GM23338 (cell line): ENCODE measurements around the gene SVOPL. TPM values are rescaled to one million over a fixed set of nuclear protein-coding genes. Genes with fewer than 3 reads are reported as not detected.
A peak's percentile ranks its signal among the peaks of the same experiment; 100 is the strongest.

ENCODE experiments used
- ATAC-seq: fragments of 200-7000 bp; cut with Tn5 transposase; 3 replicates; pipeline ENCODE4 v1.9.1; 2020
- DNase-seq: peaks from one replicate; pipeline ENCODE4 v3.0.0-alpha.2; 2015; ENCODE audit warnings: low spot score
- H2AFZ ChIP-seq: fragments of 200-600 bp; sonication (generic); 2 replicates; pipeline ENCODE4 v1.8.0; 2016; ENCODE audit warnings: antibody characterized with exemption, mild to moderate bottlenecking, moderate library complexity
- H3F3A ChIP-seq: fragments of 200-600 bp; sonication (generic); replicated peaks from 2 replicates; pipeline ENCODE4 v1.8.0; 2017; ENCODE audit warnings: antibody characterized with exemption, mixed run types, low read depth
- H3K27ac ChIP-seq: fragments of 200-600 bp; sonication (generic); 2 replicates; pipeline ENCODE4 v1.6.1; 2016; ENCODE audit warnings: low read depth
- H3K27me3 ChIP-seq: fragments of 200-600 bp; sonication (generic); 2 replicates; pipeline ENCODE4 v1.8.0; 2016; ENCODE audit warnings: mild to moderate bottlenecking, mixed run types, moderate library complexity; ENCODE audit not compliant: insufficient read depth
- H3K36me3 ChIP-seq: fragments of 200-600 bp; sonication (generic); 2 replicates; pipeline ENCODE4 v1.8.0; 2016; ENCODE audit warnings: mild to moderate bottlenecking; ENCODE audit not compliant: insufficient read depth
- H3K4me1 ChIP-seq: fragments of 200-600 bp; sonication (generic); 2 replicates; pipeline ENCODE4 v1.8.0; 2016; ENCODE audit warnings: mild to moderate bottlenecking, moderate library complexity; ENCODE audit not compliant: insufficient read depth
- H3K4me2 ChIP-seq: fragments of 200-600 bp; sonication (generic); 2 replicates; pipeline ENCODE4 v1.7.1; 2017; ENCODE audit warnings: mixed run types
- H3K4me3 ChIP-seq: fragments of 200-600 bp; sonication (generic); 2 replicates; pipeline ENCODE4 v1.6.1; 2016; ENCODE audit warnings: mixed run types
- H3K79me2 ChIP-seq: fragments of 200-600 bp; sonication (generic); replicated peaks from 2 replicates; pipeline ENCODE4 v1.8.0; 2017; ENCODE audit warnings: mild to moderate bottlenecking; ENCODE audit not compliant: insufficient read depth
- H3K9me2 ChIP-seq: fragments of 200-600 bp; sonication (generic); 2 replicates; pipeline ENCODE4 v1.8.0; 2017; ENCODE audit not compliant: insufficient read depth
- H4K20me1 ChIP-seq: fragments of 200-600 bp; sonication (generic); replicated peaks from 2 replicates; pipeline ENCODE4 v1.8.0; 2017; ENCODE audit warnings: mild to moderate bottlenecking; ENCODE audit not compliant: insufficient read depth
- H3K27ac Mint-ChIP-seq: 2 replicates; pipeline ENCODE4 v1.8.0; 2020; ENCODE audit warnings: inconsistent platforms, mild to moderate bottlenecking, moderate library complexity, mixed read lengths
- H3K27me3 Mint-ChIP-seq: 3 replicates; pipeline ENCODE4 v1.8.0; 2022; ENCODE audit warnings: low read depth, mild to moderate bottlenecking, moderate library complexity, mixed read lengths, inconsistent platforms; ENCODE audit not compliant: insufficient read depth, poor library complexity
- H3K36me3 Mint-ChIP-seq: 3 replicates; pipeline ENCODE4 v1.8.0; 2021; ENCODE audit warnings: low read depth, mild to moderate bottlenecking, inconsistent platforms, moderate library complexity, mixed read lengths
- H3K4me1 Mint-ChIP-seq: 3 replicates; pipeline ENCODE4 v1.8.0; 2020; ENCODE audit warnings: mild to moderate bottlenecking, inconsistent platforms, mixed read lengths
- H3K4me3 Mint-ChIP-seq: 3 replicates; pipeline ENCODE4 v1.8.0; 2021; ENCODE audit warnings: moderate library complexity, mild to moderate bottlenecking, inconsistent platforms, mixed read lengths
- H3K9me3 Mint-ChIP-seq: 3 replicates; pipeline ENCODE4 v1.8.0; 2020; ENCODE audit warnings: moderate library complexity, mild to moderate bottlenecking, inconsistent platforms, mixed read lengths
- EZH2 ChIP-seq: fragments of 200-600 bp; sonication (generic); IDR thresholded peaks from one replicate; pipeline ENCODE4 v1.8.0; 2017; ENCODE audit warnings: antibody characterized with exemption, mild to moderate bottlenecking, low read depth; ENCODE audit not compliant: unreplicated experiment
- EZH2phosphoT487 ChIP-seq: fragments of 200-600 bp; sonication (generic); IDR thresholded peaks from one replicate; pipeline ENCODE4 v1.8.1; 2018; ENCODE audit warnings: antibody characterized with exemption; ENCODE audit not compliant: unreplicated experiment
- JUNB ChIP-seq: IDR thresholded peaks from one replicate; pipeline ENCODE4 v1.6.1; 2016; ENCODE audit warnings: antibody characterized with exemption; ENCODE audit not compliant: unreplicated experiment
- POLR2AphosphoS5 ChIP-seq: IDR thresholded peaks from 2 replicates; pipeline ENCODE4 v1.6.1; 2016; ENCODE audit warnings: antibody characterized with exemption, low read depth
- STAT1 ChIP-seq: IDR thresholded peaks from one replicate; pipeline ENCODE4 v1.6.1; 2016; ENCODE audit warnings: antibody characterized with exemption; ENCODE audit not compliant: unreplicated experiment
- ZNF114 ChIP-seq: fragments of 250-450 bp; sonication (Bioruptor Pico); IDR thresholded peaks from 2 replicates; pipeline ENCODE4 v1.5.0; 2020; ENCODE audit warnings: mild to moderate bottlenecking, moderate library complexity
- ZNF331 ChIP-seq: fragments of 250-450 bp; sonication (Bioruptor Pico); IDR thresholded peaks from 2 replicates; pipeline ENCODE4 v1.5.0; 2020; ENCODE audit warnings: low read depth, mild to moderate bottlenecking, moderate library complexity
- polyA plus RNA-seq: library from polyadenylated mRNA; unstranded; fragments of >200 nt; fragmentation: Nextera tagmentation; extraction: Ambion mirVana; gene quantifications from 2 replicates; pipeline ENCODE4 v1.2.1, GENCODE V29; 2016
- total RNA-seq: library from RNA; depleted of rRNA; stranded (reverse); fragments of >200 nt; shearing (Covaris generic); gene quantifications from 2 replicates; pipeline ENCODE4 v1.2.3, GENCODE V29; 2014
- TF ChIP-seq, protein P1 (sequence below): IDR thresholded peaks from one replicate; pipeline ENCODE4 v1.6.1; 2018; ENCODE audit warnings: antibody characterized with exemption; ENCODE audit not compliant: unreplicated experiment
- TF ChIP-seq, protein P2 (sequence below), 2 experiments: fragments of 200-600 bp in 1 of 2; sonication (generic) in 1 of 2; conservative IDR thresholded peaks; 2 replicates each; pipeline versions ENCODE4 v1.5.1 to v1.6.1; 2016 to 2017; ENCODE audit warnings: antibody characterized with exemption in 2 of 2, low read depth in 2 of 2, mild to moderate bottlenecking in 2 of 2, moderate library complexity in 1 of 2
- TF ChIP-seq, protein P3 (sequence below): IDR thresholded peaks from 2 replicates; pipeline ENCODE4 v1.6.1; 2016; ENCODE audit warnings: antibody characterized with exemption
- TF ChIP-seq, protein P4 (sequence below): fragments of 250-450 bp; sonication (Bioruptor Pico); IDR thresholded peaks from 2 replicates; pipeline ENCODE4 v1.5.0; 2020; ENCODE audit warnings: mild to moderate bottlenecking, moderate library complexity

The SVOPL gene
- total and polyA plus RNA-seq, 2 experiments from 2014 or later: 1.4 to 2.1 TPM

DNA sequence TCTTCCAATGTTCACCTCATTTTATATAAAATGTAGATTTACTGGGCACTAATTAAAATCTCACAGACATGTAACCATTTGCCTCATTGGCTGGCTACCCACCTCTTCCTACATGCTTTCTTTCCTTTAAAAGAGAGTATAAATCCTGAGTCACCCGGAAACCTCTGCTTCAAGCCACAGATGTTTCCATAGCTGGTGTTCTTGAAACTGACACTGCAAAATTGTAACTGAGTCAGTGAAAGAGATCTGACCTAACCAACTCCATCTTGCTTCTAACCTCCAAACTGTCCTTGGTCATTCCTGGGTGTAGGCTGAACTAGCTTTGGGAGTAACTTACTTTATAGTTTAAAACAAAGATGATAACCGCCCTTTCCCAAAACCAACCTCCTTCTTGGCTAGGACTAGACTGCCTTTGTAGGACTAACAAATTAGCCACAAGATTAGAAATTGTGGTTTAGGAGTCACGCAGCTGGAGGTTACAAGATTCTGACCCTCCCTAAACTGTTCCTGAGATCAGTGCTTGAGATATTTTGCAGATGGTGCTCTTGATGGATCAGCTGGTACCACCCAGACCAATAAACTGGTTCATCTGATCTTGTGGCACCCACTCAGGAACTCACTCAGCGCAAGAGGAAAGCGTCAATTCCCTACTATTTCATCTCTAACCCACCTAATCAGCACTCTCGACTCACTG lies 33.5 kb downstream of the SVOPL start:
- H3K27ac ChIP-seq: no peak overlapping the region

More for the DNA sequence above, 33.5 kb downstream of the SVOPL start:
- ATAC-seq (no peak), DNase-seq (no peak)
- TF ChIP-seq EZH2phosphoT487 (no peak), ZNF331 (CRISPR knock-in tag) (no peak), EZH2 (no peak), ZNF114 (CRISPR knock-in tag) (no peak), STAT1 (no peak), JUNB (no peak), POLR2AphosphoS5 (no peak)
- TF ChIP-seq, protein P1, sequence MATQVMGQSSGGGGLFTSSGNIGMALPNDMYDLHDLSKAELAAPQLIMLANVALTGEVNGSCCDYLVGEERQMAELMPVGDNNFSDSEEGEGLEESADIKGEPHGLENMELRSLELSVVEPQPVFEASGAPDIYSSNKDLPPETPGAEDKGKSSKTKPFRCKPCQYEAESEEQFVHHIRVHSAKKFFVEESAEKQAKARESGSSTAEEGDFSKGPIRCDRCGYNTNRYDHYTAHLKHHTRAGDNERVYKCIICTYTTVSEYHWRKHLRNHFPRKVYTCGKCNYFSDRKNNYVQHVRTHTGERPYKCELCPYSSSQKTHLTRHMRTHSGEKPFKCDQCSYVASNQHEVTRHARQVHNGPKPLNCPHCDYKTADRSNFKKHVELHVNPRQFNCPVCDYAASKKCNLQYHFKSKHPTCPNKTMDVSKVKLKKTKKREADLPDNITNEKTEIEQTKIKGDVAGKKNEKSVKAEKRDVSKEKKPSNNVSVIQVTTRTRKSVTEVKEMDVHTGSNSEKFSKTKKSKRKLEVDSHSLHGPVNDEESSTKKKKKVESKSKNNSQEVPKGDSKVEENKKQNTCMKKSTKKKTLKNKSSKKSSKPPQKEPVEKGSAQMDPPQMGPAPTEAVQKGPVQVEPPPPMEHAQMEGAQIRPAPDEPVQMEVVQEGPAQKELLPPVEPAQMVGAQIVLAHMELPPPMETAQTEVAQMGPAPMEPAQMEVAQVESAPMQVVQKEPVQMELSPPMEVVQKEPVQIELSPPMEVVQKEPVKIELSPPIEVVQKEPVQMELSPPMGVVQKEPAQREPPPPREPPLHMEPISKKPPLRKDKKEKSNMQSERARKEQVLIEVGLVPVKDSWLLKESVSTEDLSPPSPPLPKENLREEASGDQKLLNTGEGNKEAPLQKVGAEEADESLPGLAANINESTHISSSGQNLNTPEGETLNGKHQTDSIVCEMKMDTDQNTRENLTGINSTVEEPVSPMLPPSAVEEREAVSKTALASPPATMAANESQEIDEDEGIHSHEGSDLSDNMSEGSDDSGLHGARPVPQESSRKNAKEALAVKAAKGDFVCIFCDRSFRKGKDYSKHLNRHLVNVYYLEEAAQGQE: no peak
- TF ChIP-seq, protein P2, sequence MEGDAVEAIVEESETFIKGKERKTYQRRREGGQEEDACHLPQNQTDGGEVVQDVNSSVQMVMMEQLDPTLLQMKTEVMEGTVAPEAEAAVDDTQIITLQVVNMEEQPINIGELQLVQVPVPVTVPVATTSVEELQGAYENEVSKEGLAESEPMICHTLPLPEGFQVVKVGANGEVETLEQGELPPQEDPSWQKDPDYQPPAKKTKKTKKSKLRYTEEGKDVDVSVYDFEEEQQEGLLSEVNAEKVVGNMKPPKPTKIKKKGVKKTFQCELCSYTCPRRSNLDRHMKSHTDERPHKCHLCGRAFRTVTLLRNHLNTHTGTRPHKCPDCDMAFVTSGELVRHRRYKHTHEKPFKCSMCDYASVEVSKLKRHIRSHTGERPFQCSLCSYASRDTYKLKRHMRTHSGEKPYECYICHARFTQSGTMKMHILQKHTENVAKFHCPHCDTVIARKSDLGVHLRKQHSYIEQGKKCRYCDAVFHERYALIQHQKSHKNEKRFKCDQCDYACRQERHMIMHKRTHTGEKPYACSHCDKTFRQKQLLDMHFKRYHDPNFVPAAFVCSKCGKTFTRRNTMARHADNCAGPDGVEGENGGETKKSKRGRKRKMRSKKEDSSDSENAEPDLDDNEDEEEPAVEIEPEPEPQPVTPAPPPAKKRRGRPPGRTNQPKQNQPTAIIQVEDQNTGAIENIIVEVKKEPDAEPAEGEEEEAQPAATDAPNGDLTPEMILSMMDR (conservative IDR thresholded peaks at IDR 0.05; ENCODE audit: low read depth in 2 of 2): no peak
- TF ChIP-seq, protein P3, sequence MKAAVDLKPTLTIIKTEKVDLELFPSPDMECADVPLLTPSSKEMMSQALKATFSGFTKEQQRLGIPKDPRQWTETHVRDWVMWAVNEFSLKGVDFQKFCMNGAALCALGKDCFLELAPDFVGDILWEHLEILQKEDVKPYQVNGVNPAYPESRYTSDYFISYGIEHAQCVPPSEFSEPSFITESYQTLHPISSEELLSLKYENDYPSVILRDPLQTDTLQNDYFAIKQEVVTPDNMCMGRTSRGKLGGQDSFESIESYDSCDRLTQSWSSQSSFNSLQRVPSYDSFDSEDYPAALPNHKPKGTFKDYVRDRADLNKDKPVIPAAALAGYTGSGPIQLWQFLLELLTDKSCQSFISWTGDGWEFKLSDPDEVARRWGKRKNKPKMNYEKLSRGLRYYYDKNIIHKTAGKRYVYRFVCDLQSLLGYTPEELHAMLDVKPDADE: no peak
- TF ChIP-seq, protein P4, sequence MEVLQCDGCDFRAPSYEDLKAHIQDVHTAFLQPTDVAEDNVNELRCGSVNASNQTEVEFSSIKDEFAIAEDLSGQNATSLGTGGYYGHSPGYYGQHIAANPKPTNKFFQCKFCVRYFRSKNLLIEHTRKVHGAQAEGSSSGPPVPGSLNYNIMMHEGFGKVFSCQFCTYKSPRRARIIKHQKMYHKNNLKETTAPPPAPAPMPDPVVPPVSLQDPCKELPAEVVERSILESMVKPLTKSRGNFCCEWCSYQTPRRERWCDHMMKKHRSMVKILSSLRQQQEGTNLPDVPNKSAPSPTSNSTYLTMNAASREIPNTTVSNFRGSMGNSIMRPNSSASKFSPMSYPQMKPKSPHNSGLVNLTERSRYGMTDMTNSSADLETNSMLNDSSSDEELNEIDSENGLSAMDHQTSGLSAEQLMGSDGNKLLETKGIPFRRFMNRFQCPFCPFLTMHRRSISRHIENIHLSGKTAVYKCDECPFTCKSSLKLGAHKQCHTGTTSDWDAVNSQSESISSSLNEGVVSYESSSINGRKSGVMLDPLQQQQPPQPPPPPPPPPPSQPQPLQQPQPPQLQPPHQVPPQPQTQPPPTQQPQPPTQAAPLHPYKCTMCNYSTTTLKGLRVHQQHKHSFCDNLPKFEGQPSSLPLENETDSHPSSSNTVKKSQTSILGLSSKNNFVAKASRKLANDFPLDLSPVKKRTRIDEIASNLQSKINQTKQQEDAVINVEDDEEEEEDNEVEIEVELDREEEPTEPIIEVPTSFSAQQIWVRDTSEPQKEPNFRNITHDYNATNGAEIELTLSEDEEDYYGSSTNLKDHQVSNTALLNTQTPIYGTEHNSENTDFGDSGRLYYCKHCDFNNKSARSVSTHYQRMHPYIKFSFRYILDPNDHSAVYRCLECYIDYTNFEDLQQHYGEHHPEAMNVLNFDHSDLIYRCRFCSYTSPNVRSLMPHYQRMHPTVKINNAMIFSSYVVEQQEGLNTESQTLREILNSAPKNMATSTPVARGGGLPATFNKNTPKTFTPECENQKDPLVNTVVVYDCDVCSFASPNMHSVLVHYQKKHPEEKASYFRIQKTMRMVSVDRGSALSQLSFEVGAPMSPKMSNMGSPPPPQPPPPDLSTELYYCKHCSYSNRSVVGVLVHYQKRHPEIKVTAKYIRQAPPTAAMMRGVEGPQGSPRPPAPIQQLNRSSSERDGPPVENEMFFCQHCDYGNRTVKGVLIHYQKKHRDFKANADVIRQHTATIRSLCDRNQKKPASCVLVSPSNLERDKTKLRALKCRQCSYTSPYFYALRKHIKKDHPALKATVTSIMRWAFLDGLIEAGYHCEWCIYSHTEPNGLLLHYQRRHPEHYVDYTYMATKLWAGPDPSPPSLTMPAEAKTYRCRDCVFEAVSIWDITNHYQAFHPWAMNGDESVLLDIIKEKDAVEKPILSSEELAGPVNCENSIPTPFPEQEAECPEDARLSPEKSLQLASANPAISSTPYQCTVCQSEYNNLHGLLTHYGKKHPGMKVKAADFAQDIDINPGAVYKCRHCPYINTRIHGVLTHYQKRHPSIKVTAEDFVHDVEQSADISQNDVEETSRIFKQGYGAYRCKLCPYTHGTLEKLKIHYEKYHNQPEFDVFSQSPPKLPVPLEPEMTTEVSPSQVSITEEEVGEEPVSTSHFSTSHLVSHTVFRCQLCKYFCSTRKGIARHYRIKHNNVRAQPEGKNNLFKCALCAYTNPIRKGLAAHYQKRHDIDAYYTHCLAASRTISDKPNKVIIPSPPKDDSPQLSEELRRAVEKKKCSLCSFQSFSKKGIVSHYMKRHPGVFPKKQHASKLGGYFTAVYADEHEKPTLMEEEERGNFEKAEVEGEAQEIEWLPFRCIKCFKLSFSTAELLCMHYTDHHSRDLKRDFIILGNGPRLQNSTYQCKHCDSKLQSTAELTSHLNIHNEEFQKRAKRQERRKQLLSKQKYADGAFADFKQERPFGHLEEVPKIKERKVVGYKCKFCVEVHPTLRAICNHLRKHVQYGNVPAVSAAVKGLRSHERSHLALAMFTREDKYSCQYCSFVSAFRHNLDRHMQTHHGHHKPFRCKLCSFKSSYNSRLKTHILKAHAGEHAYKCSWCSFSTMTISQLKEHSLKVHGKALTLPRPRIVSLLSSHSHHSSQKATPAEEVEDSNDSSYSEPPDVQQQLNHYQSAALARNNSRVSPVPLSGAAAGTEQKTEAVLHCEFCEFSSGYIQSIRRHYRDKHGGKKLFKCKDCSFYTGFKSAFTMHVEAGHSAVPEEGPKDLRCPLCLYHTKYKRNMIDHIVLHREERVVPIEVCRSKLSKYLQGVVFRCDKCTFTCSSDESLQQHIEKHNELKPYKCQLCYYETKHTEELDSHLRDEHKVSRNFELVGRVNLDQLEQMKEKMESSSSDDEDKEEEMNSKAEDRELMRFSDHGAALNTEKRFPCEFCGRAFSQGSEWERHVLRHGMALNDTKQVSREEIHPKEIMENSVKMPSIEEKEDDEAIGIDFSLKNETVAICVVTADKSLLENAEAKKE (CRISPR knock-in tag): no peak
- Histone ChIP-seq H4K20me1 (no peaks in the 10 kb centered on the region), H3K27me3 (no peaks in the 10 kb centered on the region), H3K4me2 (peak overlapping the region; percentile 34), H3K9me2 (no peaks in the 10 kb centered on the region), H3K4me1 (peaks cover 52% of the 10 kb centered on the region), H3K4me3 (no peak overlapping the region), H3F3A (no peaks in the 10 kb centered on the region; the same call in 1 of the 2 replicates), H3K79me2 (no peaks in the 10 kb centered on the region), H3K36me3 (no peaks in the 10 kb centered on the region), H2AFZ (no peak overlapping the region)
- Mint-ChIP-seq H3K9me3 (peaks cover 20% of the 10 kb centered on the region), H3K27ac (peak overlapping the region; percentile 9; the same call in 1 of the 2 replicates), H3K4me3 (no peak overlapping the region), H3K27me3 (peaks cover 11% of the 10 kb centered on the region), H3K36me3 (peaks cover 21% of the 10 kb centered on the region), H3K4me1 (peaks cover 50% of the 10 kb centered on the region)
